HEK293 (cell line): ENCODE results near the gene GBA2.

ENCODE experiments used
- CTCF ChIA-PET: fragments of 350-600 bp; formaldehyde crosslinking; extraction: SDS; loops from one replicate; lab custom pipeline; 2021; ENCODE audit warnings: antibody characterized with exemption; lab: Yijun Ruan, JAX
- POLR2A ChIA-PET: fragments of 300-600 bp; formaldehyde crosslinking; extraction: SDS; loops from one replicate; lab custom pipeline; 2020; ENCODE audit warnings: antibody characterized with exemption, inconsistent platforms; lab: Yijun Ruan, JAX
- H3K27ac ChIP-seq: fragments of 200-500 bp; sonication (Bioruptor generic); 2 replicates; pipeline ENCODE4 v1.5.1; 2014; ENCODE audit warnings: low read depth, low read length, control low read depth, inconsistent platforms; ENCODE audit errors: extremely low read depth
- H3K36me3 ChIP-seq, 2 experiments: fragments of 200-500 bp in 1 of 2; sonication (Bioruptor generic) in 1 of 2; 1 replicate in 1 of 2; 2 replicates in 1 of 2; pipeline ENCODE4 v1.5.1; 2014 to 2017; ENCODE audit warnings: inconsistent platforms in 2 of 2, low read length in 2 of 2; ENCODE audit not compliant: control insufficient read depth in 2 of 2, insufficient read depth in 1 of 2
- H3K4me1 ChIP-seq: fragments of 200-500 bp; sonication (Bioruptor generic); 2 replicates; pipeline ENCODE4 v1.5.1; 2014; ENCODE audit warnings: mild to moderate bottlenecking, low read length, inconsistent platforms; ENCODE audit not compliant: control insufficient read depth, insufficient read depth
- H3K4me3 ChIP-seq: 2 replicates; pipeline ENCODE4 v1.5.1; 2011; ENCODE audit warnings: low read depth, mild to moderate bottlenecking, control low read depth, low read length, moderate library complexity
- H3K9me3 ChIP-seq: fragments of 200-500 bp; sonication (Bioruptor generic); 2 replicates; pipeline ENCODE4 v1.5.1; 2014; ENCODE audit warnings: low read depth, low read length, inconsistent platforms; ENCODE audit not compliant: control insufficient read depth, insufficient read depth
- GLIS1 ChIP-seq: fragments of 450-650 bp; formaldehyde crosslinking; IDR thresholded peaks from 2 replicates; pipeline ENCODE4 v1.5.1; 2016; ENCODE audit warnings: missing biosample characterization, missing genetic modification characterization
- HOXC10 ChIP-seq: sonication (generic); formaldehyde crosslinking; IDR thresholded peaks from 2 replicates; pipeline ENCODE4 v1.8.1; 2023; ENCODE audit warnings: mild to moderate bottlenecking, missing genetic modification reagents
- KLF8 ChIP-seq: fragments of 450-650 bp; formaldehyde crosslinking; IDR thresholded peaks from 2 replicates; pipeline ENCODE4 v1.5.1; 2016; ENCODE audit warnings: missing biosample characterization, missing genetic modification characterization
- MZF1 ChIP-seq: fragments of 450-650 bp; formaldehyde crosslinking; IDR thresholded peaks from 2 replicates; pipeline ENCODE4 v1.5.1; 2017; ENCODE audit warnings: missing biosample characterization, missing genetic modification characterization, borderline replicate concordance
- SP3 ChIP-seq: fragments of 450-650 bp; formaldehyde crosslinking; IDR thresholded peaks from 2 replicates; pipeline ENCODE4 v1.5.1; 2016; ENCODE audit warnings: missing biosample characterization, missing genetic modification characterization
- YY2 ChIP-seq: fragments of 450-650 bp; formaldehyde crosslinking; IDR thresholded peaks from 2 replicates; pipeline ENCODE4 v1.5.1; 2016; ENCODE audit warnings: missing biosample characterization, missing genetic modification characterization
- ZBTB1 ChIP-seq: fragments of 450-650 bp; formaldehyde crosslinking; IDR thresholded peaks from 2 replicates; pipeline ENCODE4 v1.5.1; 2016; ENCODE audit warnings: missing biosample characterization, missing genetic modification characterization
- ZBTB6 ChIP-seq: fragments of 450-650 bp; formaldehyde crosslinking; IDR thresholded peaks from 2 replicates; pipeline ENCODE4 v1.5.1; 2017; ENCODE audit warnings: missing biosample characterization, missing genetic modification characterization
- ZFP69B ChIP-seq: fragments of 450-650 bp; formaldehyde crosslinking; IDR thresholded peaks from 2 replicates; pipeline ENCODE4 v1.5.1; 2016; ENCODE audit warnings: missing biosample characterization, missing genetic modification characterization
- ZIC2 ChIP-seq: fragments of 450-650 bp; formaldehyde crosslinking; IDR thresholded peaks from 2 replicates; pipeline ENCODE4 v1.5.1; 2016; ENCODE audit warnings: missing biosample characterization, missing genetic modification characterization
- ZNF2 ChIP-seq: fragments of 450-650 bp; formaldehyde crosslinking; IDR thresholded peaks from 2 replicates; pipeline ENCODE4 v1.5.1; 2016; ENCODE audit warnings: missing biosample characterization, missing genetic modification characterization
- ZNF214 ChIP-seq: fragments of 450-650 bp; formaldehyde crosslinking; IDR thresholded peaks from 2 replicates; pipeline ENCODE4 v1.5.1; 2017; ENCODE audit warnings: missing biosample characterization, mild to moderate bottlenecking, missing genetic modification characterization, borderline replicate concordance
- ZNF223 ChIP-seq: fragments of 450-650 bp; formaldehyde crosslinking; IDR thresholded peaks from 2 replicates; pipeline ENCODE4 v1.5.1; 2016; ENCODE audit warnings: missing biosample characterization, missing genetic modification characterization
- ZNF302 ChIP-seq: fragments of 450-650 bp; formaldehyde crosslinking; IDR thresholded peaks from 2 replicates; pipeline ENCODE4 v1.5.1; 2016; ENCODE audit warnings: missing biosample characterization, missing genetic modification characterization, low read depth
- ZNF37A ChIP-seq: fragments of 450-650 bp; IDR thresholded peaks from 2 replicates; pipeline ENCODE4 v1.5.1; 2018; ENCODE audit warnings: missing biosample characterization, missing genetic modification characterization
- ZNF404 ChIP-seq: fragments of 450-650 bp; formaldehyde crosslinking; IDR thresholded peaks from 2 replicates; pipeline ENCODE4 v1.5.1; 2017; ENCODE audit warnings: missing biosample characterization, missing genetic modification characterization
- ZNF521 ChIP-seq: fragments of 450-650 bp; formaldehyde crosslinking; IDR thresholded peaks from 2 replicates; pipeline ENCODE4 v1.5.1; 2017; ENCODE audit warnings: missing biosample characterization, mild to moderate bottlenecking, missing genetic modification characterization
- ZNF585B ChIP-seq: fragments of 450-650 bp; formaldehyde crosslinking; IDR thresholded peaks from 2 replicates; pipeline ENCODE4 v1.5.1; 2016; ENCODE audit warnings: missing biosample characterization, missing genetic modification characterization
- ZNF660 ChIP-seq: fragments of 450-650 bp; IDR thresholded peaks from 2 replicates; pipeline ENCODE4 v1.5.1; 2018; ENCODE audit warnings: missing biosample characterization, mild to moderate bottlenecking, missing genetic modification characterization
- ZNF701 ChIP-seq: fragments of 450-650 bp; formaldehyde crosslinking; IDR thresholded peaks from 2 replicates; pipeline ENCODE4 v1.5.1; 2016; ENCODE audit warnings: missing biosample characterization, missing genetic modification characterization
- ZXDB ChIP-seq: fragments of 450-650 bp; formaldehyde crosslinking; IDR thresholded peaks from 2 replicates; pipeline ENCODE4 v1.5.1; 2016; ENCODE audit warnings: missing biosample characterization, missing genetic modification characterization
- TF ChIP-seq, protein P1 (sequence below): sonication (generic); formaldehyde crosslinking; IDR thresholded peaks from 2 replicates; pipeline ENCODE4 v1.8.1; 2022; ENCODE audit warnings: mild to moderate bottlenecking, moderate library complexity, missing genetic modification reagents
- TF ChIP-seq, protein P2 (sequence below): IDR thresholded peaks from 2 replicates; pipeline ENCODE4 v1.6.1; 2011; ENCODE audit warnings: mild to moderate bottlenecking, low read depth, low read length, borderline replicate concordance

GBA2 gene

DNA sequence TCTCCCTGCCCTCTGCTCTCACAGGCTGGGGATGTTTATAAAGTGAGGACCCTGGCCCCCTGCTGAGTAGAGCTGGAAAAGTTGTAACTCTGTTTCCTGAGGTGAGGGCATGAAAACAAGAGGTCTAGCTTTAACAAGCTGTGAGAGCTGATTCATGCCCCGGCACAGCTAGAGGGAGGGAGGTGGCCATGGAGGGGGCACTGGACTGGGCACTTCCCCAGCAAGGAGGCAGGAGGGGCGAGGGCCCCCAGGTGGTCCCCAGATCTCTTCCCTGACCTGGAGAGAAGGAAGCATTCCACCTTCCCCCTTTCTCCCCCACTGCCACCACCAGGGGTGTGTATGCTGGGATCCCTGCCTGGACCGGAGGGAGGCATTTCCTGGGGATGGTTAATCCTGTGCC, 5.2 kb upstream of the GBA2 start, which contains the start of gene MSMP:
Gene MSMP, minus strand, starts transcription at position 13 of the 400 bp plus-strand sequence. CDS start 147 bp downstream, outside the sequence.
- ChIA-PET CTCF (no interaction called here), POLR2A (interaction anchor here (1.7 kb wide), 1 partner anchor 19 kb away, joined by 4 read pairs; no protein-coding TSS in a partner anchor)
- Histone ChIP-seq H3K36me3 (peaks cover 5 to 58% of the 10 kb centered on the region in 2 experiments; a peak in 1 of 3 replicates), H3K9me3 (no peaks in the 10 kb centered on the region), H3K4me1 (peaks cover 3% of the 10 kb centered on the region; the same call in 1 of the 2 replicates), H3K4me3 (no peak within 1 kb of the TSS), H3K27ac (no peak within 1 kb of the TSS)
- TF ChIP-seq, protein P1, sequence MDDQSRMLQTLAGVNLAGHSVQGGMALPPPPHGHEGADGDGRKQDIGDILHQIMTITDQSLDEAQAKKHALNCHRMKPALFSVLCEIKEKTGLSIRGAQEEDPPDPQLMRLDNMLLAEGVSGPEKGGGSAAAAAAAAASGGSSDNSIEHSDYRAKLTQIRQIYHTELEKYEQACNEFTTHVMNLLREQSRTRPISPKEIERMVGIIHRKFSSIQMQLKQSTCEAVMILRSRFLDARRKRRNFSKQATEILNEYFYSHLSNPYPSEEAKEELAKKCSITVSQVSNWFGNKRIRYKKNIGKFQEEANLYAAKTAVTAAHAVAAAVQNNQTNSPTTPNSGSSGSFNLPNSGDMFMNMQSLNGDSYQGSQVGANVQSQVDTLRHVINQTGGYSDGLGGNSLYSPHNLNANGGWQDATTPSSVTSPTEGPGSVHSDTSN = no peak
- peak; percentile 88 for TF ChIP-seq GLIS1
- peak; percentile 85 for TF ChIP-seq ZIC2
- no peak for TF ChIP-seq ZNF404 (tag by site-specific recombination)
- no peak for TF ChIP-seq SP3 (tag by site-specific recombination)
- no peak for TF ChIP-seq ZNF37A
- no peak for TF ChIP-seq ZNF302 (tag by site-specific recombination)
- TF ChIP-seq ZNF585B (tag by site-specific recombination) = no peak
- TF ChIP-seq ZXDB (tag by site-specific recombination) = no peak

GRCh38 chr9:35753466-35753865, 4.4 kb upstream of the GBA2 start:
- Histone ChIP-seq H3K4me3 (no peak overlapping the region), H3K9me3 (no peaks in the 10 kb centered on the region), H3K36me3 (peaks cover 5 to 58% of the 10 kb centered on the region in 2 experiments; a peak in 1 of 3 replicates), H3K4me1 (peaks cover 2% of the 10 kb centered on the region; the same call in 1 of the 2 replicates), H3K27ac (no peak overlapping the region)
- TF ChIP-seq ZFP69B (no peak), ZNF223 (tag by site-specific recombination) (no peak), MZF1 (no peak), ZNF2 (no peak), KLF8 (tag by site-specific recombination) (no peak), YY2 (tag by site-specific recombination) (no peak), ZBTB1 (tag by site-specific recombination) (no peak), ZNF660 (no peak), ZBTB6 (no peak), ZNF214 (tag by site-specific recombination) (no peak), HOXC10 (no peak)
- TF ChIP-seq, protein P2, sequence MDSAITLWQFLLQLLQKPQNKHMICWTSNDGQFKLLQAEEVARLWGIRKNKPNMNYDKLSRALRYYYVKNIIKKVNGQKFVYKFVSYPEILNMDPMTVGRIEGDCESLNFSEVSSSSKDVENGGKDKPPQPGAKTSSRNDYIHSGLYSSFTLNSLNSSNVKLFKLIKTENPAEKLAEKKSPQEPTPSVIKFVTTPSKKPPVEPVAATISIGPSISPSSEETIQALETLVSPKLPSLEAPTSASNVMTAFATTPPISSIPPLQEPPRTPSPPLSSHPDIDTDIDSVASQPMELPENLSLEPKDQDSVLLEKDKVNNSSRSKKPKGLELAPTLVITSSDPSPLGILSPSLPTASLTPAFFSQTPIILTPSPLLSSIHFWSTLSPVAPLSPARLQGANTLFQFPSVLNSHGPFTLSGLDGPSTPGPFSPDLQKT = no peak
- CTCF ChIA-PET = interaction anchor here (0.6 to 1.6 kb wide), 4 partner anchors 12 to 107 kb away, joined by 3 to 4 read pairs (median 3); no protein-coding TSS in a partner anchor
- POLR2A ChIA-PET = no interaction called here

DNA sequence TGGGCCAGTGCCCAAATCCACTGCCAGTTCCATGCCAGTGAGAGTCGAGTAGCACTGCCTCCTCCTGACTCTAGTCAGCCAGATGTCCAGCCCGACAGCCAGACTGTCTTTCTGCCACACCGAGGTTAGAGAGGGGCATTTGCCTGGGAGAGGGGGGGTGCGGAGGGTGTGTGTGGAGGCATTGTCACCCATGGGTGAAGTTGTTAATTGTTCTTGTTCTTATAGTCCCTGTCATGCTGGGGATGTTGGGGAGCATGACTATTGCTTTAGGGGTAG, 1.2 kb upstream of the GBA2 start:
- Histone ChIP-seq H3K36me3 (peaks cover 5 to 68% of the 10 kb centered on the region in 2 experiments; a peak in 2 of 3 replicates), H3K4me3 (peak overlapping the region; percentile 77; the same call in 1 of the 2 replicates), H3K4me1 (no peaks in the 10 kb centered on the region; the same call in 1 of the 2 replicates), H3K9me3 (no peaks in the 10 kb centered on the region), H3K27ac (no peak overlapping the region)
- ChIA-PET POLR2A (interaction anchor here (0.7 to 6.2 kb wide), 6 partner anchors 9 to 157 kb away, joined by 3 to 73 read pairs (median 8); partner anchors contain the start of genes CCDC107, CREB3, RMRP and TLN1), CTCF (interaction anchor here (0.8 to 1.9 kb wide), 5 partner anchors 12 to 19 kb away, joined by 3 to 5 read pairs (median 3); partner anchors contain the start of genes CREB3 and TLN1)
- TF ChIP-seq ZNF701 (no peak), ZNF521 (no peak)
